Activated naive CD4-positive, alpha-beta T cell treated with anti-CD3 and anti-CD28 coated beads, Interleukin-2, amount 50 U/mL, for 24 hours (primary cell): ENCODE results near the gene ETS2.
"Not testable (repeated sequence)": the region's sequence is repeated elsewhere in the genome, so short reads cannot be mapped to it uniquely, and the experiment has no call there.

Experiments
- H3K27ac Mint-ChIP-seq: one replicate; pipeline ENCODE4 v1.8.0; 2021; ENCODE audit warnings: mild to moderate bottlenecking, mixed read lengths
- H3K27me3 Mint-ChIP-seq: one replicate; pipeline ENCODE4 v1.8.0; 2021; ENCODE audit warnings: mixed read lengths
- H3K36me3 Mint-ChIP-seq: one replicate; pipeline ENCODE4 v1.8.0; 2021; ENCODE audit warnings: mixed read lengths
- H3K4me1 Mint-ChIP-seq: one replicate; pipeline ENCODE4 v1.8.0; 2021; ENCODE audit warnings: mixed read lengths
- H3K4me3 Mint-ChIP-seq: one replicate; pipeline ENCODE4 v1.8.0; 2021; ENCODE audit warnings: mild to moderate bottlenecking, mixed read lengths
- H3K9me3 Mint-ChIP-seq: one replicate; pipeline ENCODE4 v1.8.0; 2021; ENCODE audit warnings: mixed read lengths

Gene ETS2

DNA sequence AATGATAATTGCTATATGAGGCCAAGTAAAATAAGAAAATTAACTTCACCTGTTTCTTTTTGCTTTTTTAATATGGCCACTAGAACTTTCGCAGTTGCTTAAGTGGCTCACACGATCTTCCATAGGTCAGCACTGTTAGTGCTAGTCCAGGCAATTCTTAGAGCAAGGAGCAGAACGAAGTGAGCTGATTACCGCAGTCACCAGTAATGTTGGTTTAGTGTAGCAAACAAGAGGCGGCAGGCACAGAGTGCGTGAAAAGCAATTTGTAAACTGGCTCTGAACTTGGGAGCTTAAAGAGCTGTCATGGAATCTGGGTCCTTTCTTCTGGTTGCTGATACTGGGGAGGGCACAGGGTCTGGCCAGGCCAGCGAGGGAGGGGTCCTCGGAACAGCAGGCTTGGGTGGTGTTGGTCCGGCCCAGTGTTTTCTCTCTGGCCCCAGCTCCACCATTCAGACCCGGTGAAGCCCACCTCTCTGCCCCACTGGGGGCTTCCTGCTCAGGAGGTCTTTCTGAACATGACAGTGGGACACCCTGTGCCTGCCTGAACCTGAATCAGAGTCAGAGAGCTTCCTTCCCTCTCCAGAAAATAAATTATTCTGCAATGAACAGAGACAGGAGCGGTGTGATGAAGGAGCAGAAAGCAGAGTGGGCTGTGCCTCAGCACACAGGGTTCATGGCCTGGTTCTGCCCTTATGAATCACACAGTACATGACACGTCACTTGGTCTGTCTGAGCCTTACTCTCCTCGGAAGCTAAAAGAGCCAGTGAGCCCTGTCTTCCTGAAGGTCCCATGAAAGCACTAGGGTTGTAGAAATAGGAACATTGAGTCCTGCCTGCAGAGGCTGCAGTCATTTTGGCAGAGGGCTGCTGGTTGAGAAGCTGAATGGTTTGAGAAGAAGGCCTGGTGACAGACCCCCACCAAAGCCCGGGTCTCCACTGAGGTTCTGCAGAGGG is 11.9 kb downstream of the ETS2 start:
- Mint-ChIP-seq H3K27ac (no peak overlapping the region), H3K36me3 (peaks cover 49% of the 10 kb centered on the region), H3K4me1 (no peaks in the 10 kb centered on the region)

DNA sequence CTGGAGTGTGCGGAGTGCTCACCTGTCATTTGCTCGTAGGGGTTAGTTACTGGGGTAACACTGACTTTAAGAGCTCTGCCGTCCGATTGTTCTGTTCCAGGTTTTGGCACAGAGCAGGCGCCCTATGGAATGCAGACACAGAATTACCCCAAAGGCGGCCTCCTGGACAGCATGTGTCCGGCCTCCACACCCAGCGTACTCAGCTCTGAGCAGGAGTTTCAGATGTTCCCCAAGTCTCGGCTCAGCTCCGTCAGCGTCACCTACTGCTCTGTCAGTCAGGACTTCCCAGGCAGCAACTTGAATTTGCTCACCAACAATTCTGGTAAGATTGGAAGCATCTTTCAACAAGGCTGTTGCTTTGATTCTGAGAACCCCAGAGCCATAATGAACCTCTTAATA is 12.6 kb downstream of the ETS2 start:
- no peak overlapping the region for H3K4me3 Mint-ChIP-seq
- H3K36me3 Mint-ChIP-seq = peaks cover 47% of the 10 kb centered on the region
- H3K9me3 Mint-ChIP-seq = no peaks in the 10 kb centered on the region
- H3K4me1 Mint-ChIP-seq = no peaks in the 10 kb centered on the region
- H3K27me3 Mint-ChIP-seq = no peaks in the 10 kb centered on the region
- no peak overlapping the region for H3K27ac Mint-ChIP-seq

More for the DNA sequence above, 11.9 kb downstream of the ETS2 start:
- Mint-ChIP-seq H3K9me3 (no peaks in the 10 kb centered on the region), H3K27me3 (no peaks in the 10 kb centered on the region), H3K4me3 (no peak overlapping the region)

DNA sequence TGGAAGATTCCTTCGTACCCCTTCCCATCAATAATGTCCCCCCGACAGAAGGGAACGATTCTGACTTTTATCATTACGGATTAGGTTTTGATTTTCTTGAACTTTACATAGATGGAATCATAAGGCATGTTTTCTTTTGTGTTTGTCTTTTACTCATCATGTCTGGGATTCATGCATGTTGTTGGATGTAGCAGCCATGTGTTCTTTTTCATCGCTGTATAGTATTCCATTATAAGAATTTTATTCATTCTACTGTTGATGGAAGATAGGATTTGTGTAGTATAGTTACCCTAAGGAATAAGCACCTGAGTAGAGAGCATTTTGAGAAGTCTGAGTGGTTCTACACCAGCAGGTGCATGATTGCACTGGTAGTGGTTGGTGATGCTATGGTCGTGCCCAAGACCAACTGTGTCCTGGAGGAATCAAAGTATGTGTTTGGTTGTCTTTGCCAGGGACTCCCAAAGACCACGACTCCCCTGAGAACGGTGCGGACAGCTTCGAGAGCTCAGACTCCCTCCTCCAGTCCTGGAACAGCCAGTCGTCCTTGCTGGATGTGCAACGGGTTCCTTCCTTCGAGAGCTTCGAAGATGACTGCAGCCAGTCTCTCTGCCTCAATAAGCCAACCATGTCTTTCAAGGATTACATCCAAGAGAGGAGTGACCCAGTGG is 13.5 kb downstream of the ETS2 start:
- no peaks in the 10 kb centered on the region for H3K4me1 Mint-ChIP-seq
- H3K4me3 Mint-ChIP-seq = no peak overlapping the region
- no peaks in the 10 kb centered on the region for H3K27me3 Mint-ChIP-seq
- H3K9me3 Mint-ChIP-seq = no peaks in the 10 kb centered on the region
- no peak overlapping the region for H3K27ac Mint-ChIP-seq
- H3K36me3 Mint-ChIP-seq = peaks cover 44% of the 10 kb centered on the region

DNA sequence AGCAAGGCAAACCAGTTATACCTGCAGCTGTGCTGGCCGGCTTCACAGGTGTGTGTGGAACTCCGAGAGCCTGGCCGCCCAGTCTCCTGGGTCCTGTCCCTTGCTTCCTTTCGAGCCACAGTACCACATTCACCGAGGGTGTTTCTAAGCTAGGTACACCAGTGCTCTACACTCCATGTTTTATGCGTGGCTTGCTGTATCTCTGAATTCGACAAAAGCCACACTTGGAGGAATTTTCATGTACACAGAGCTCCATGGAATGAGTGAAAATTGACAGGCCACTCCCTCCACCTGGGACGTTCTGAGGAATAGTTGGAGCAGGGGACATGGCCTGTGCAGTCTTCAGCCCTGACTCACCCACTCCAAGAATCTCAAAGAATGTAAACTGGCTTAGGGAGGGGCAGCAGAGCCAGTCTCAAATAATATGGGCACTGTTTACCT is 14.0 kb downstream of the ETS2 start:
- no peak overlapping the region for H3K27ac Mint-ChIP-seq
- H3K27me3 Mint-ChIP-seq = no peaks in the 10 kb centered on the region
- no peaks in the 10 kb centered on the region for H3K9me3 Mint-ChIP-seq
- H3K4me1 Mint-ChIP-seq = no peaks in the 10 kb centered on the region
- H3K4me3 Mint-ChIP-seq = no peak overlapping the region
- H3K36me3 Mint-ChIP-seq = peaks cover 39% of the 10 kb centered on the region

DNA sequence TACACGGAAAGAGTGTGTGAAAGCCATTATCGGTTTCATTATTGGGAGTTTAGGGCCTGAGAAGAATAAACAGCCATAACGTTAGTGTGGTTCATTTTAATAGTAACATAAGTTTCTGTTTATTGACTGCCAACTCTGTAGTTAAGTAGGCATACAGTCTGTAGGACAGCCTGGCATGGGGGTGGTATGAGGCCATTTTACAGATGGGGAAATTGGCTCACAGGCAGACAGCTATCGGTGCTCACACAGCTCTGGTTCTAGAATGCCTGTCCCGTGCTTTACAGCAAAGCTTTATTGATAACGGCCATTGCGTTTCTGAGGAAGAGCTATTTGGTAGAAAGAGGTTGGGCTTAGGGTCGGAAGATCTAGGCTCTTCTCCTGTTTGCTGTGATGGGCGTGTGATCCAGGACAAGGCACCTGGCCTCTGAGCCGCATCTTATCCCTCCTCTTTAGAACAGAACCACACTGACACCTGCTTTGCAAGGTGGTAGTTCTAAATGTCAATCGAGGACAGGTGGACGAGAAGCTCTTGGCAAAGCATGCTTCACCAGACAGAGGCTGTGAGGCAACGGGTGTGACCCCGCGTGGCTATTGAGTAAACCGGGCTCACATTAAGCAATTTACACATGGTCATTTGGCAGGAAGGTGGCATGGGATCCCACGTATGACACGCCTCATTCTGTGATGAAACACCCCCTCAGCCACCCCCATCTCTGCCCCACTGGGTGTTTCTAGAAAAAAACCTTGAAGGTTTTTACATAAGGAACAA is 14.9 kb downstream of the ETS2 start:
- no peaks in the 10 kb centered on the region for H3K4me1 Mint-ChIP-seq
- H3K36me3 Mint-ChIP-seq = peaks cover 32% of the 10 kb centered on the region
- H3K4me3 Mint-ChIP-seq = no peak overlapping the region
- H3K9me3 Mint-ChIP-seq = no peaks in the 10 kb centered on the region
- no peaks in the 10 kb centered on the region for H3K27me3 Mint-ChIP-seq
- H3K27ac Mint-ChIP-seq = no peak overlapping the region

- no peaks in the 10 kb centered on the region for H3K9me3 Mint-ChIP-seq
Observed at GRCh38 chr21:38821248-38821647, 15.5 kb downstream of the ETS2 start.

GRCh38 chr21:38821959-38822682 is 16.4 kb downstream of the ETS2 start:
- H3K9me3 Mint-ChIP-seq = no peaks in the 10 kb centered on the region
- no peaks in the 10 kb centered on the region for H3K27me3 Mint-ChIP-seq
- no peaks in the 10 kb centered on the region for H3K4me1 Mint-ChIP-seq
- peaks cover 25% of the 10 kb centered on the region for H3K36me3 Mint-ChIP-seq
- H3K4me3 Mint-ChIP-seq = no peak overlapping the region
- no peak overlapping the region for H3K27ac Mint-ChIP-seq

More at GRCh38 chr21:38821248-38821647, 15.5 kb downstream of the ETS2 start:
- H3K4me3 Mint-ChIP-seq = no peak overlapping the region
- no peak overlapping the region for H3K27ac Mint-ChIP-seq
- no peaks in the 10 kb centered on the region for H3K4me1 Mint-ChIP-seq
- H3K36me3 Mint-ChIP-seq = peaks cover 31% of the 10 kb centered on the region
- H3K27me3 Mint-ChIP-seq = no peaks in the 10 kb centered on the region

DNA sequence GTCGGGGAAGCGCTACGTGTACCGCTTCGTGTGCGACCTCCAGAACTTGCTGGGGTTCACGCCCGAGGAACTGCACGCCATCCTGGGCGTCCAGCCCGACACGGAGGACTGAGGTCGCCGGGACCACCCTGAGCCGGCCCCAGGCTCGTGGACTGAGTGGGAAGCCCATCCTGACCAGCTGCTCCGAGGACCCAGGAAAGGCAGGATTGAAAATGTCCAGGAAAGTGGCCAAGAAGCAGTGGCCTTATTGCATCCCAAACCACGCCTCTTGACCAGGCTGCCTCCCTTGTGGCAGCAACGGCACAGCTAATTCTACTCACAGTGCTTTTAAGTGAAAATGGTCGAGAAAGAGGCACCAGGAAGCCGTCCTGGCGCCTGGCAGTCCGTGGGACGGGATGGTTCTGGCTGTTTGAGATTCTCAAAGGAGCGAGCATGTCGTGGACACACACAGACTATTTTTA is 17.1 kb downstream of the ETS2 start:
- Mint-ChIP-seq H3K4me3 (no peak overlapping the region), H3K9me3 (no peaks in the 10 kb centered on the region), H3K27me3 (no peaks in the 10 kb centered on the region), H3K36me3 (peaks cover 20% of the 10 kb centered on the region), H3K4me1 (no peaks in the 10 kb centered on the region), H3K27ac (no peak overlapping the region)

GRCh38 chr21:38823737-38824123 is 18.0 kb downstream of the ETS2 start:
- no peaks in the 10 kb centered on the region for H3K4me1 Mint-ChIP-seq
- peaks cover 15% of the 10 kb centered on the region for H3K36me3 Mint-ChIP-seq
- H3K4me3 Mint-ChIP-seq = no peak overlapping the region
- H3K9me3 Mint-ChIP-seq = no peaks in the 10 kb centered on the region
- H3K27me3 Mint-ChIP-seq = no peaks in the 10 kb centered on the region
- no peak overlapping the region for H3K27ac Mint-ChIP-seq

DNA sequence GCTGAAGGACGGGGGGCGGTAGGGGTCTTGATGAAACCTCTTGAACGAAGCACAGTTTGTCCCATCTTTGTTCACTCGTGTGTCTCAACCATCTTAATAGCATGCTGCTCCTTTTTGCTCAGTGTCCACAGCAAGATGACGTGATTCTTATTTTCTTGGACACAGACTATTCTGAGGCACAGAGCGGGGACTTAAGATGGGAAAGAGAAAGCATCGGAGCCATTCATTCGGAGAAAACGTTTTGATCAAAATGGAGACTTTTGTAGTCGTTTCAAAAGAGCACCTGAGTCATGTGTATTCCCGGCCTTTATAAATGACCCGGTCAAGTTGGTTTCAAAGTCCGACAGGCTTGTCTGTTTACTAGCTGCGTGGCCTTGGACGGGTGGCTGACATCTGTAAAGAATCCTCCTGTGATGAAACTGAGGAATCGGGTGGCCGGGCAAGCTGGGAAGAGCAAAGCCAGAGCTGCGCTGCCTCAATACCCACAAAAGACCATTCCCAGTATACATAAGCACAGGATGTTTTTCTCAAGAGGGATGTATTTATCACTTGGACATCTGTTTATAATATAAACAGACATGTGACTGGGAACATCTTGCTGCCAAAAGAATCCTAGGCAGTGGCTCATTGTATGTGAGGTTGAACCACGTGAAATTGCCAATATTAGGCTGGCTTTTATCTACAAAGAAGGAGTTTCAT is 18.5 kb downstream of the ETS2 start:
- Mint-ChIP-seq H3K4me1 (no peaks in the 10 kb centered on the region), H3K9me3 (no peaks in the 10 kb centered on the region), H3K27ac (no peak overlapping the region), H3K27me3 (no peaks in the 10 kb centered on the region), H3K4me3 (no peak overlapping the region), H3K36me3 (peaks cover 10% of the 10 kb centered on the region)

DNA sequence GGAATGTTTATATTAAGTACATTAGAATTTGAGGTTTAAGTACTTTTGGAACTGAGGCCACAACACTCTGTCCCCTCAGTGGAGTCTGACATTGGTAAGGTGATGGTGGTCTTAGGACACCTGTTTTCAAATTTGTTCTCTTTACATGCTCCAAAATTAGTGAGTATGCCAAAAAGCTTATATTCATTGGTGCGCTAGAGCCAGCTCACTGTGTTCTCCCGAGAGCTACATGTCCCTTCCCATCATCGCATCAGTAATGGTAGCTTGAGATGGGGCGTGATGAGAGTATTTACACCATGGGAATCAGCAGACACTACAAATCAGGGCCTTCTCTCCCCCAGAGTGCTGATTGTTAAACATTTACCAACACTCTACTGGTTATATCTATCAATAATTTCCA is 19.5 kb downstream of the ETS2 start:
- no peaks in the 10 kb centered on the region for H3K9me3 Mint-ChIP-seq
- H3K27ac Mint-ChIP-seq = no peak overlapping the region
- H3K4me3 Mint-ChIP-seq = no peak overlapping the region
- peaks cover 10% of the 10 kb centered on the region for H3K36me3 Mint-ChIP-seq
- H3K4me1 Mint-ChIP-seq = no peaks in the 10 kb centered on the region
- no peaks in the 10 kb centered on the region for H3K27me3 Mint-ChIP-seq

DNA sequence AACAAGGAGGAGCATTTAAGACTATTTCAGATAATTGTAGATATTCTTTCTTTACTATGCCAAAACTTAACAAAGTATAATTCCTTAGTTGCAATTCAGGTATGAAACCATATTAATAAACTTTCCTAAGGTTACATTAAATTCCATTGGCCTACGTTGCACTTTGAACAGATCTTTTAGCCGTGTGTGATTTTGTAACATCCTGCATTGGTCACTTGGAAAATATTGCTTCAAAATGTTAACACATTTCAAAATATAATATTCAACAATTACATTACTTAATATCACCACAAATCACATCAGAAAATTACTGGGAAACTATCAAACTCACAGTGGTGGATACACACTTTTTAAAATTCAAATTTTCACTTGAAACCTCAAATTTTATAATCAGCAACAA is 20.2 kb downstream of the ETS2 start:
- Mint-ChIP-seq H3K4me1 (peaks cover 4% of the 10 kb centered on the region), H3K27me3 (no peaks in the 10 kb centered on the region), H3K9me3 (no peaks in the 10 kb centered on the region)

DNA sequence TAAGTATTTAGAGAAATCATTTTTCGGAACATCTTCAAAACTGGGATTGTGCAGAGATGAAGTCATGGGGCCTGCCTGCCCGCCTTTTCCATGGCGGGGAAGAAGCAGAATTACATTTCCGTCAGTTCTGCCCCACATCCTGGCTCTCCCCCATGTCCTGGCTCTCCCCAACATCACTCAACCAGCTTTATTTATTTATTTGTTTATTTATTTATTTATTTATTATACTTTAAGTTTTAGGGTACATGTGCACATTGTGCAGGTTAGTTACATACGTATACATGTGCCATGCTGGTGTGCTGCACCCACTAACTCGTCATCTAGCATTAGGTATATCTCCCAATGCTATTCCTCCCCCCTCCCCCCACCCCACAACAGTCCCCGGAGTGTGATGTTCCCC is 22.4 kb downstream of the ETS2 start:
- H3K9me3 Mint-ChIP-seq, H3K27ac Mint-ChIP-seq, H3K36me3 Mint-ChIP-seq, H3K27me3 Mint-ChIP-seq, H3K4me3 Mint-ChIP-seq: not testable (repeated sequence)
- H3K4me1 Mint-ChIP-seq = peaks cover 15% of the 10 kb centered on the region

More for the DNA sequence above, 20.2 kb downstream of the ETS2 start:
- no peak overlapping the region for H3K4me3 Mint-ChIP-seq
- H3K27ac Mint-ChIP-seq = no peak overlapping the region
- peaks cover 6% of the 10 kb centered on the region for H3K36me3 Mint-ChIP-seq

- no peak overlapping the region for H3K4me3 Mint-ChIP-seq
- no peaks in the 10 kb centered on the region for H3K36me3 Mint-ChIP-seq
- H3K27ac Mint-ChIP-seq = peak overlapping the region; percentile 38
- H3K4me1 Mint-ChIP-seq = peaks cover 15% of the 10 kb centered on the region
- no peaks in the 10 kb centered on the region for H3K27me3 Mint-ChIP-seq
- no peaks in the 10 kb centered on the region for H3K9me3 Mint-ChIP-seq
Observed at GRCh38 chr21:38830671-38831525, 25.2 kb downstream of the ETS2 start.
